ENCODE data around the gene CCNB1.
A peak's percentile ranks its signal among the peaks of the same experiment; 100 is the strongest.
"Not testable (repeated sequence)": the region's sequence is repeated elsewhere in the genome, so short reads cannot be mapped to it uniquely, and the experiment has no call there.

CCNB1 gene

GRCh38 chr5:69217548-69218526 is 50.9 kb downstream of the CCNB1 start:
- peak overlapping the region; percentile 96 for H3K4me2 ChIP-seq (ENCODE audit: low read depth, low read length, poor library complexity, severe bottlenecking)
- TF ChIP-seq EZH2phosphoT487 (conservative IDR thresholded peaks at IDR 0.05; ENCODE audit: low read length) = no peak
- no peak for TF ChIP-seq CTCF (IDR thresholded peaks at IDR 0.05; ENCODE audit: insufficient read depth, low read length, poor library complexity, severe bottlenecking)
- peak overlapping the region; percentile 79 for H3K9ac ChIP-seq (ENCODE audit: low read length)
- no peaks in the 10 kb centered on the region for H3K36me3 ChIP-seq (ENCODE audit: low read length)
- H3K9me3 ChIP-seq (ENCODE audit: insufficient read depth, low read length) = no peaks in the 10 kb centered on the region
- H3K9me2 ChIP-seq (replicated peaks; ENCODE audit: insufficient read depth, low read length) = no peaks in the 10 kb centered on the region
- no peaks in the 10 kb centered on the region for H4K20me1 ChIP-seq (ENCODE audit: low read depth, low read length)
- H3K4me3 ChIP-seq (ENCODE audit: insufficient read depth, low read length, poor library complexity, severe bottlenecking) = peak overlapping the region; percentile 81
- H3F3A ChIP-seq (ENCODE audit: insufficient read depth) = peaks cover 9% of the 10 kb centered on the region
- H2AFZ ChIP-seq (ENCODE audit: low read depth, low read length, severe bottlenecking) = peak overlapping the region; percentile 82
- H3K27ac ChIP-seq (ENCODE audit: low read depth, low read length) = peak overlapping the region; percentile 78
- H3K79me2 ChIP-seq (ENCODE audit: insufficient read depth, low read length) = peaks cover 31% of the 10 kb centered on the region
- no peaks in the 10 kb centered on the region for H3K27me3 ChIP-seq (ENCODE audit: low read length)

- H3K4me2 ChIP-seq (ENCODE audit: low read depth, low read length, poor library complexity, severe bottlenecking) = peak overlapping the region; percentile 96
- H3K27ac ChIP-seq (ENCODE audit: low read depth, low read length) = no peak overlapping the region
- TF ChIP-seq EZH2phosphoT487 (conservative IDR thresholded peaks at IDR 0.05; ENCODE audit: low read length) (no peak), CTCF (IDR thresholded peaks at IDR 0.05; ENCODE audit: insufficient read depth, low read length, poor library complexity, severe bottlenecking) (no peak)
- no peak overlapping the region for H3K4me3 ChIP-seq (ENCODE audit: insufficient read depth, low read length, poor library complexity, severe bottlenecking)
- no peak overlapping the region for H2AFZ ChIP-seq (ENCODE audit: low read depth, low read length, severe bottlenecking)
- H3K9ac ChIP-seq (ENCODE audit: low read length) = no peak overlapping the region
- peaks cover 34% of the 10 kb centered on the region for H3K79me2 ChIP-seq (ENCODE audit: insufficient read depth, low read length)
- no peaks in the 10 kb centered on the region for H3K36me3 ChIP-seq (ENCODE audit: low read length)
- H3F3A ChIP-seq (ENCODE audit: insufficient read depth) = peaks cover 9% of the 10 kb centered on the region
- no peaks in the 10 kb centered on the region for H4K20me1 ChIP-seq (ENCODE audit: low read depth, low read length)
- H3K27me3 ChIP-seq (ENCODE audit: low read length) = no peaks in the 10 kb centered on the region
- no peaks in the 10 kb centered on the region for H3K9me3 ChIP-seq (ENCODE audit: insufficient read depth, low read length)
- H3K9me2 ChIP-seq (replicated peaks; ENCODE audit: insufficient read depth, low read length) = no peaks in the 10 kb centered on the region
These were observed 53.0 kb downstream of the CCNB1 start for GRCh38 chr5:69219939-69220338.

- H3F3A ChIP-seq (ENCODE audit: insufficient read depth); H3K4me2 ChIP-seq (ENCODE audit: low read depth, low read length, poor library complexity, severe bottlenecking); H3K9ac ChIP-seq (ENCODE audit: low read length); H3K4me3 ChIP-seq (ENCODE audit: insufficient read depth, low read length, poor library complexity, severe bottlenecking); H2AFZ ChIP-seq (ENCODE audit: low read depth, low read length, severe bottlenecking); H3K9me2 ChIP-seq (replicated peaks; ENCODE audit: insufficient read depth, low read length); H3K27me3 ChIP-seq (ENCODE audit: low read length); H3K9me3 ChIP-seq (ENCODE audit: insufficient read depth, low read length); H3K27ac ChIP-seq (ENCODE audit: low read depth, low read length); H3K36me3 ChIP-seq (ENCODE audit: low read length); H4K20me1 ChIP-seq (ENCODE audit: low read depth, low read length): not testable (repeated sequence)
- peaks cover 34% of the 10 kb centered on the region for H3K79me2 ChIP-seq (ENCODE audit: insufficient read depth, low read length)
These were observed 53.4 kb downstream of the CCNB1 start for GRCh38 chr5:69220371-69220770.

GRCh38 chr5:69220833-69221232 is 53.9 kb downstream of the CCNB1 start:
- H3K27ac ChIP-seq (ENCODE audit: low read depth, low read length); H4K20me1 ChIP-seq (ENCODE audit: low read depth, low read length); H3K27me3 ChIP-seq (ENCODE audit: low read length); H3K9me2 ChIP-seq (replicated peaks; ENCODE audit: insufficient read depth, low read length); H2AFZ ChIP-seq (ENCODE audit: low read depth, low read length, severe bottlenecking); H3K36me3 ChIP-seq (ENCODE audit: low read length); H3K4me2 ChIP-seq (ENCODE audit: low read depth, low read length, poor library complexity, severe bottlenecking); H3K9me3 ChIP-seq (ENCODE audit: insufficient read depth, low read length); H3K4me3 ChIP-seq (ENCODE audit: insufficient read depth, low read length, poor library complexity, severe bottlenecking); H3F3A ChIP-seq (ENCODE audit: insufficient read depth); H3K9ac ChIP-seq (ENCODE audit: low read length): not testable (repeated sequence)
- H3K79me2 ChIP-seq (ENCODE audit: insufficient read depth, low read length) = peaks cover 34% of the 10 kb centered on the region

Data from SU-DHL-6 (cell line).